Endodermal cell (in vitro differentiated cells): ENCODE data around the gene SCN3B. TPM values are rescaled to one million over a fixed set of nuclear protein-coding genes. Genes with fewer than 3 reads are reported as not detected.
A peak's percentile ranks its signal among the peaks of the same experiment; 100 is the strongest.

Source experiments
- DNase-seq: peaks from one replicate; pipeline ENCODE4 v3.0.0-alpha.2; 2017
- H3K27ac ChIP-seq: 2 replicates; pipeline ENCODE4 v1.5.1; 2013; ENCODE audit warnings: mild to moderate bottlenecking, low read depth, low read length, moderate library complexity
- H3K27me3 ChIP-seq: 2 replicates; pipeline ENCODE4 v1.6.1; 2013; ENCODE audit warnings: mild to moderate bottlenecking, low read length, moderate library complexity; ENCODE audit not compliant: insufficient read depth, control insufficient read depth, poor library complexity, severe bottlenecking
- H3K36me3 ChIP-seq: 2 replicates; pipeline ENCODE4 v1.7.0; 2013; ENCODE audit warnings: mild to moderate bottlenecking, low read length, moderate library complexity; ENCODE audit not compliant: control insufficient read depth, insufficient read depth
- H3K4me1 ChIP-seq: one replicate; pipeline ENCODE4 v1.7.0; 2013; ENCODE audit warnings: low read length; ENCODE audit not compliant: control insufficient read depth, insufficient read depth
- H3K4me3 ChIP-seq: 2 replicates; pipeline ENCODE4 v1.5.1; 2013; ENCODE audit warnings: mild to moderate bottlenecking, low read length, moderate library complexity
- H3K9ac ChIP-seq: 2 replicates; pipeline ENCODE4 v1.6.1; 2013; ENCODE audit warnings: mild to moderate bottlenecking, low read length, moderate library complexity; ENCODE audit not compliant: poor library complexity, severe bottlenecking; ENCODE audit errors: extremely low read depth
- H3K9me3 ChIP-seq: 2 replicates; pipeline ENCODE4 v1.6.1; 2013; ENCODE audit warnings: mild to moderate bottlenecking, low read length, moderate library complexity; ENCODE audit not compliant: control insufficient read depth
- H3K27ac Mint-ChIP-seq: 2 replicates; pipeline ENCODE4 v1.8.0; 2020; ENCODE audit warnings: mixed read lengths
- H3K27me3 Mint-ChIP-seq: 2 replicates; pipeline ENCODE4 v1.8.0; 2021; ENCODE audit warnings: mild to moderate bottlenecking, mixed read lengths; ENCODE audit not compliant: insufficient read depth
- H3K36me3 Mint-ChIP-seq: 2 replicates; pipeline ENCODE4 v1.8.0; 2020; ENCODE audit warnings: low read depth, mixed read lengths
- H3K4me1 Mint-ChIP-seq: 2 replicates; pipeline ENCODE4 v1.8.0; 2020; ENCODE audit warnings: mixed read lengths
- H3K4me3 Mint-ChIP-seq: 2 replicates; pipeline ENCODE4 v1.8.0; 2020; ENCODE audit warnings: mild to moderate bottlenecking, moderate library complexity, mixed read lengths
- H3K9me3 Mint-ChIP-seq: 2 replicates; pipeline ENCODE4 v1.8.0; 2020; ENCODE audit warnings: mild to moderate bottlenecking, mixed read lengths
- CTCF ChIP-seq: fragments of 200-600 bp; sonication (generic); conservative IDR thresholded peaks from 2 replicates; pipeline ENCODE4 v1.5.0; 2021; ENCODE audit warnings: antibody characterized with exemption, mild to moderate bottlenecking
- WGBS, 2 experiments: methylation state at CpG; one replicate each; pipeline versions ENCODE4 v1.1.5 to v1.1.7; 2013; ENCODE audit warnings: missing lambda C conversion rate in 2 of 2, mixed read lengths in 1 of 2; ENCODE audit not compliant: insufficient coverage in 1 of 2, insufficient read length in 1 of 2; 5-methylcytosine and 5-hydroxymethylcytosine counted together
- total RNA-seq, 2 donors: library from RNA; stranded (reverse); fragmentation: NEBNext Ultra II Directional in 1 of 2; extraction: Animal tissue kit (Norgen Biotek cat#: 25700) in 1 of 2; gene quantifications; 2 replicates in 1 of 2; 3 replicates in 1 of 2; pipeline ENCODE4 v1.2.1, GENCODE V29; 2021

SCN3B gene
- total RNA-seq, 2 donors from 2014 or later = 0.51 to 0.90 TPM

- Histone ChIP-seq H3K27ac (no peak overlapping the region), H3K4me3 (no peak overlapping the region), H3K36me3 (peaks cover 54% of the 10 kb centered on the region), H3K27me3 (no peaks in the 10 kb centered on the region), H3K9me3 (no peaks in the 10 kb centered on the region), H3K9ac (no peak overlapping the region), H3K4me1 (peaks cover 15% of the 10 kb centered on the region)
- DNase-seq = no peak
- no peak for TF ChIP-seq CTCF
- Mint-ChIP-seq H3K27ac (no peak overlapping the region), H3K4me3 (no peak overlapping the region), H3K9me3 (no peaks in the 10 kb centered on the region), H3K36me3 (peaks cover 15% of the 10 kb centered on the region), H3K27me3 (no peaks in the 10 kb centered on the region), H3K4me1 (peaks cover 30% of the 10 kb centered on the region)
- 94 to 96% methylated on average over 5 of the region's 5 CpGs for WGBS, 2 experiments
Measured at GRCh38 chr11:123588864-123589262, 65.6 kb downstream of the SCN3B start.

GRCh38 chr11:123588117-123588863 lies 66.1 kb downstream of the SCN3B start:
- H3K27ac Mint-ChIP-seq = peak overlapping the region; percentile 58

GRCh38 chr11:123587559-123587958 lies 66.9 kb downstream of the SCN3B start:
- H3K27ac ChIP-seq = no peak overlapping the region
- peaks cover 53% of the 10 kb centered on the region for H3K36me3 ChIP-seq
- peaks cover 15% of the 10 kb centered on the region for H3K4me1 ChIP-seq
- H3K4me3 ChIP-seq = no peak overlapping the region
- Mint-ChIP-seq H3K27me3 (no peaks in the 10 kb centered on the region), H3K9me3 (no peaks in the 10 kb centered on the region), H3K4me1 (peaks cover 30% of the 10 kb centered on the region), H3K36me3 (peaks cover 14% of the 10 kb centered on the region), H3K27ac (no peak overlapping the region), H3K4me3 (no peak overlapping the region)
- no peaks in the 10 kb centered on the region for H3K9me3 ChIP-seq
- no peak for DNase-seq
- no peak overlapping the region for H3K9ac ChIP-seq
- TF ChIP-seq CTCF = no peak
- H3K27me3 ChIP-seq = no peaks in the 10 kb centered on the region
- 90 to 93% methylated on average over 3 to 6 of the region's 6 CpGs for WGBS, 2 experiments

More at GRCh38 chr11:123588117-123588863, 66.1 kb downstream of the SCN3B start:
- peaks cover 15% of the 10 kb centered on the region for H3K4me1 ChIP-seq
- H3K27me3 ChIP-seq = no peaks in the 10 kb centered on the region
- H3K27ac ChIP-seq = no peak overlapping the region
- Mint-ChIP-seq H3K4me3 (no peak overlapping the region), H3K27me3 (no peaks in the 10 kb centered on the region), H3K9me3 (no peaks in the 10 kb centered on the region), H3K36me3 (peaks cover 12% of the 10 kb centered on the region), H3K4me1 (peaks cover 30% of the 10 kb centered on the region)
- no peak overlapping the region for H3K9ac ChIP-seq
- 89 to 91% methylated on average over 11 to 14 of the region's 14 CpGs for WGBS, 2 experiments
- no peaks in the 10 kb centered on the region for H3K9me3 ChIP-seq
- H3K36me3 ChIP-seq = peaks cover 49% of the 10 kb centered on the region
- TF ChIP-seq CTCF = no peak
- no peak for DNase-seq
- no peak overlapping the region for H3K4me3 ChIP-seq
